HCT116 (cell line): ENCODE measurements around the gene COPZ1. TPM values are rescaled to one million over a fixed set of nuclear protein-coding genes. Genes with fewer than 3 reads are reported as not detected.

ENCODE experiments used
- ATAC-seq: fragments of 200-7000 bp; cut with Tn5 transposase; 2 replicates; pipeline ENCODE4 v1.9.1; 2020; ENCODE audit warnings: mild to moderate bottlenecking, moderate library complexity
- BruUV-seq: library from RNA; stranded (reverse); fragments of 400-500 nt; replicated peaks from 2 replicates; lab custom pipeline; 2021; lab: Mats Ljungman, UMichigan
- CTCF ChIA-PET: fragments of 300-600 bp; sonication (Branson Sonifier 250); formaldehyde crosslinking; loops from one replicate; lab custom pipeline; 2021; ENCODE audit warnings: antibody characterized with exemption; lab: Charles Lee
- POLR2A ChIA-PET: fragments of 300-600, 350-600 bp; sonication (Branson Sonifier 250); formaldehyde crosslinking; loops from one replicate; lab custom pipeline; 2021; ENCODE audit warnings: antibody characterized with exemption; lab: Charles Lee
- RAD21 ChIA-PET, 2 experiments: fragments of 300-600 bp; sonication (Branson Sonifier 250); formaldehyde crosslinking; loops; one replicate each; lab custom pipeline; 2023; ENCODE audit warnings: low total read pairs in 2 of 2; ENCODE audit not compliant: uncharacterized antibody in 2 of 2, unreplicated experiment in 2 of 2, low non-redundant PET in 1 of 2; lab: Charles Lee
- DNase-seq: peaks from one replicate; pipeline ENCODE4 v3.0.0-alpha.2; 2010; ENCODE audit warnings: low read depth, low spot score
- H2AFZ ChIP-seq: fragments of 200-600 bp; shearing (Covaris generic), sonication (generic); 2 replicates; pipeline ENCODE4 v1.6.1; 2017; ENCODE audit warnings: low read depth, mixed run types, mixed read lengths, antibody characterized with exemption, low read length; ENCODE audit not compliant: poor library complexity, severe bottlenecking
- H3K27ac ChIP-seq: 2 replicates; pipeline ENCODE4 v1.5.1; 2012; ENCODE audit warnings: low read depth, low read length
- H3K27me3 ChIP-seq: fragments of 200-600 bp; sonication (generic); 2 replicates; pipeline ENCODE4 v1.6.1; 2016; ENCODE audit warnings: mixed run types, low read length, mixed read lengths; ENCODE audit not compliant: insufficient read depth
- H3K36me3 ChIP-seq, 2 experiments: fragments of 200-500 bp in 1 of 2; fragments of 200-600 bp in 1 of 2; sonication (Bioruptor generic) in 1 of 2; sonication (generic) in 1 of 2; 2 replicates each; pipeline versions ENCODE4 v1.5.1 to v1.6.1; 2014 to 2016; ENCODE audit warnings: low read length in 2 of 2, inconsistent platforms in 1 of 2, mixed read lengths in 1 of 2, mixed run types in 1 of 2; ENCODE audit not compliant: insufficient read depth in 2 of 2, control insufficient read depth in 1 of 2
- H3K4me1 ChIP-seq, 2 experiments: fragments of 200-600 bp in 1 of 2; sonication (generic) in 1 of 2; 2 replicates each; pipeline versions ENCODE4 v1.5.1 to v1.6.1; 2012 to 2017; ENCODE audit warnings: low read length in 2 of 2, inconsistent platforms in 1 of 2, mild to moderate bottlenecking in 1 of 2, mixed read lengths in 1 of 2, mixed run types in 1 of 2, moderate library complexity in 1 of 2; ENCODE audit not compliant: insufficient read depth in 2 of 2, control insufficient read depth in 1 of 2
- H3K4me2 ChIP-seq: fragments of 200-600 bp; sonication (generic); 2 replicates; pipeline ENCODE4 v1.6.1; 2017; ENCODE audit warnings: mixed run types, low read length, mixed read lengths
- H3K4me3 ChIP-seq, 2 experiments: fragments of 200-600 bp in 1 of 2; sonication (generic) in 1 of 2; replicated peaks in 1 of 2; 2 replicates each; pipeline ENCODE4 v1.5.1; 2011 to 2016; ENCODE audit warnings: low read length in 2 of 2, control low read depth in 1 of 2, low read depth in 1 of 2, mild to moderate bottlenecking in 1 of 2, mixed read lengths in 1 of 2, mixed run types in 1 of 2
- H3K79me2 ChIP-seq: fragments of 200-600 bp; sonication (generic); 2 replicates; pipeline ENCODE4 v1.6.1; 2017; ENCODE audit warnings: mild to moderate bottlenecking, mixed run types, low read length, moderate library complexity, mixed read lengths; ENCODE audit not compliant: insufficient read depth
- H3K9ac ChIP-seq: fragments of 200-600 bp; sonication (generic); 2 replicates; pipeline ENCODE4 v1.6.1; 2016; ENCODE audit warnings: low read length, mixed read lengths
- H3K9me2 ChIP-seq: fragments of 200-600 bp; sonication (generic), shearing (Covaris generic); 2 replicates; pipeline ENCODE4 v1.6.1; 2017; ENCODE audit warnings: mixed run types, mild to moderate bottlenecking, moderate library complexity; ENCODE audit not compliant: insufficient read depth
- H3K9me3 ChIP-seq, 2 experiments: fragments of 200-500 bp in 1 of 2; fragments of 200-600 bp in 1 of 2; sonication (Bioruptor generic) in 1 of 2; sonication (generic) in 1 of 2; 2 replicates each; pipeline ENCODE4 v1.6.1; 2014 to 2017; ENCODE audit warnings: low read length in 2 of 2, mixed read lengths in 2 of 2, inconsistent platforms in 1 of 2, low read depth in 1 of 2, mild to moderate bottlenecking in 1 of 2, mixed run types in 1 of 2, moderate library complexity in 1 of 2; ENCODE audit not compliant: control insufficient read depth in 1 of 2, insufficient read depth in 1 of 2
- H4K20me1 ChIP-seq: fragments of 200-600 bp; sonication (generic), shearing (Covaris generic); 2 replicates; pipeline ENCODE4 v1.6.1; 2017; ENCODE audit warnings: mixed run types, mild to moderate bottlenecking, moderate library complexity; ENCODE audit not compliant: insufficient read depth
- ELF1 ChIP-seq: IDR thresholded peaks from 2 replicates; pipeline ENCODE4 v1.6.1; 2012; ENCODE audit warnings: low read depth, borderline replicate concordance
- EZH2 ChIP-seq: fragments of 200-600 bp; sonication (generic); IDR thresholded peaks from 2 replicates; pipeline ENCODE4 v1.6.1; 2017; ENCODE audit warnings: antibody characterized with exemption, mixed run types
- EZH2phosphoT487 ChIP-seq: fragments of 200-600 bp; IDR thresholded peaks from 2 replicates; pipeline ENCODE4 v1.6.1; 2018; ENCODE audit warnings: antibody characterized with exemption, borderline replicate concordance
- JUND ChIP-seq: IDR thresholded peaks from 2 replicates; pipeline ENCODE4 v1.6.1; 2012
- POLR2AphosphoS5 ChIP-seq: IDR thresholded peaks from 2 replicates; pipeline ENCODE4 v1.6.1; 2011; ENCODE audit warnings: mild to moderate bottlenecking, low read depth, low read length, moderate library complexity
- RAD21 ChIP-seq: IDR thresholded peaks from 2 replicates; pipeline ENCODE4 v1.6.1; 2012; ENCODE audit warnings: low read depth, mild to moderate bottlenecking
- TCF7L2 ChIP-seq: IDR thresholded peaks from 2 replicates; pipeline ENCODE4 v1.7.0; 2011; ENCODE audit warnings: borderline replicate concordance, inconsistent platforms; ENCODE audit not compliant: insufficient read depth, insufficient read length; ENCODE audit errors: extremely low read depth
- intact Hi-C: fragments of 100-400 bp; cut with micrococcal nuclease; formaldehyde crosslinking; loops from 2 replicates; pipeline ENCODE4 v1.10.0; 2022
- total RNA-seq: library from RNA; stranded (reverse); gene quantifications from one replicate; pipeline ENCODE4 v1.2.1, GENCODE V29; 2021; ENCODE audit not compliant: unreplicated experiment
- TF ChIP-seq, protein P1 (sequence below): IDR thresholded peaks from 2 replicates; pipeline ENCODE4 v1.6.1; 2011; ENCODE audit warnings: mild to moderate bottlenecking, low read length, moderate library complexity; ENCODE audit not compliant: insufficient replicate concordance; ENCODE audit errors: extremely low read depth

The COPZ1 gene
- total RNA-seq, 1 experiment from 2014 or later: 191 TPM

DNA sequence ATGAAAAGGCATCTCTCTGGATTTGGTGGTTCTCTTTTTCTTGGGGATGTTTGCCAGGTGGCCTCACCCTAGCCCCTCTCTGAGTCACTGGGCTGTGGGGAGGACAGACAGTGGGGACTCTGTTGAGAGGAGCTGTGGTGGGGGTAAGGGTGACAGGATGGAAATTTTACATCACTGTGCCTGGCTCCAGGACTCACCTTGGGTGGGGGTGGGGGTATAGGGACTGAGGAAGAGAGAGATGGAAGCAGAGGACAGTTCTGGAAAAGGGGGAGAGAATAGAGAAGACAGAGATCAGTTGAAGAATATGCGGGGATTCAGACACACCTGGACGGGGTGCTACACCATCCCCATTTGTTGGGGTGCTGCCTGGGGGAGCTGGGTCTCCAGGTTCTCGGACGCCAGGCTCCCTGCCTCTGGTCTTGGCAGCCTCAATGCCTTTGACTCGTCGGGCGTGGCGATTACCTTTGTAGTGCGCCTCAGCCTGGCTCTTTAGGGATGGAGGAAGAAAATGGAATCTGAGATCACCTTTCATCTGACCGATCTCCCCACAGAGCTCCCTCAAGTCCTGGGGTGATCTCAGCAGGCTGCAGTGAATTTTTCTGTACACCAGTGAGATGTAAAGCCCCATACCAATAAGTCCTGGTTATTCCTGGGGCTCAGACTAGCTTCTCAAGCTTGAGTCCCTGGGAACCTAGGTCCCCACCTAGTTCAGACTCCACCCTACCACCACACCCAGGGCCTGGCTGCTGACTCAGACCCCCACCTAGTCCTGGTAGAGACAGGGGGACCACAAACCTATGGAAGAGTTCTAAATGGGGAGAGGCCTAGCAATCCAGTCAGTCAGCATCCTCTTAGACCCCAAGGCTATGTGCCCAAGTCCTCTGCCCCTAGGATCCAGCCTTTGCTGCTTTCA is 49.0 kb downstream of the COPZ1 start:
- ChIA-PET CTCF (interaction anchor here (1.6 kb wide), 1 partner anchor 10 kb away, joined by 4 read pairs; the partner anchor contains the start of gene ZNF385A), POLR2A (interaction anchor here (0.6 to 1.1 kb wide), 2 partner anchors 15 to 356 kb away, joined by 3 to 5 read pairs; no protein-coding TSS in a partner anchor), RAD21 (no interaction called here)
- peak overlapping the region; percentile 18 to 23 for H3K4me3 ChIP-seq
- intact Hi-C loops: no loop called here
- H3K4me2 ChIP-seq: peak overlapping the region; percentile 63
- H3K27ac ChIP-seq: peak overlapping the region; percentile 82
- H3K79me2 ChIP-seq: peaks cover 10% of the 10 kb centered on the region; the same call in 1 of the 2 replicates
- H3K9ac ChIP-seq: peak overlapping the region; percentile 41
- no peaks in the 10 kb centered on the region for H3K36me3 ChIP-seq
- H4K20me1 ChIP-seq: no peaks in the 10 kb centered on the region
- no TSS peak for BruUV-seq
- no peaks in the 10 kb centered on the region for H3K9me2 ChIP-seq
- DNase-seq (peak; percentile 61), ATAC-seq (peak; percentile 44)
- H3K9me3 ChIP-seq: no peaks in the 10 kb centered on the region
- no peak overlapping the region for H2AFZ ChIP-seq
- TF ChIP-seq POLR2AphosphoS5: peak; percentile 37; the same call in 1 of the 2 replicates
- no peak for TF ChIP-seq RAD21
- no peak for TF ChIP-seq ELF1
- TF ChIP-seq, protein P1, sequence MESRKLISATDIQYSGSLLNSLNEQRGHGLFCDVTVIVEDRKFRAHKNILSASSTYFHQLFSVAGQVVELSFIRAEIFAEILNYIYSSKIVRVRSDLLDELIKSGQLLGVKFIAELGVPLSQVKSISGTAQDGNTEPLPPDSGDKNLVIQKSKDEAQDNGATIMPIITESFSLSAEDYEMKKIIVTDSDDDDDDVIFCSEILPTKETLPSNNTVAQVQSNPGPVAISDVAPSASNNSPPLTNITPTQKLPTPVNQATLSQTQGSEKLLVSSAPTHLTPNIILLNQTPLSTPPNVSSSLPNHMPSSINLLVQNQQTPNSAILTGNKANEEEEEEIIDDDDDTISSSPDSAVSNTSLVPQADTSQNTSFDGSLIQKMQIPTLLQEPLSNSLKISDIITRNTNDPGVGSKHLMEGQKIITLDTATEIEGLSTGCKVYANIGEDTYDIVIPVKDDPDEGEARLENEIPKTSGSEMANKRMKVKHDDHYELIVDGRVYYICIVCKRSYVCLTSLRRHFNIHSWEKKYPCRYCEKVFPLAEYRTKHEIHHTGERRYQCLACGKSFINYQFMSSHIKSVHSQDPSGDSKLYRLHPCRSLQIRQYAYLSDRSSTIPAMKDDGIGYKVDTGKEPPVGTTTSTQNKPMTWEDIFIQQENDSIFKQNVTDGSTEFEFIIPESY: no peak
- TF ChIP-seq EZH2phosphoT487: no peak
- no peak for TF ChIP-seq EZH2
- TF ChIP-seq TCF7L2: peak; percentile 82
- TF ChIP-seq JUND: no peak
- peaks cover 54 to 99% of the 10 kb centered on the region in 2 experiments for H3K4me1 ChIP-seq
- H3K27me3 ChIP-seq: no peaks in the 10 kb centered on the region
